Measurements from ENCODE around the gene PFKP.

Gene PFKP

GRCh38 chr10:3126249-3126648 lies 58.9 kb downstream of the PFKP start:
- TF ChIP-seq, protein P1, sequence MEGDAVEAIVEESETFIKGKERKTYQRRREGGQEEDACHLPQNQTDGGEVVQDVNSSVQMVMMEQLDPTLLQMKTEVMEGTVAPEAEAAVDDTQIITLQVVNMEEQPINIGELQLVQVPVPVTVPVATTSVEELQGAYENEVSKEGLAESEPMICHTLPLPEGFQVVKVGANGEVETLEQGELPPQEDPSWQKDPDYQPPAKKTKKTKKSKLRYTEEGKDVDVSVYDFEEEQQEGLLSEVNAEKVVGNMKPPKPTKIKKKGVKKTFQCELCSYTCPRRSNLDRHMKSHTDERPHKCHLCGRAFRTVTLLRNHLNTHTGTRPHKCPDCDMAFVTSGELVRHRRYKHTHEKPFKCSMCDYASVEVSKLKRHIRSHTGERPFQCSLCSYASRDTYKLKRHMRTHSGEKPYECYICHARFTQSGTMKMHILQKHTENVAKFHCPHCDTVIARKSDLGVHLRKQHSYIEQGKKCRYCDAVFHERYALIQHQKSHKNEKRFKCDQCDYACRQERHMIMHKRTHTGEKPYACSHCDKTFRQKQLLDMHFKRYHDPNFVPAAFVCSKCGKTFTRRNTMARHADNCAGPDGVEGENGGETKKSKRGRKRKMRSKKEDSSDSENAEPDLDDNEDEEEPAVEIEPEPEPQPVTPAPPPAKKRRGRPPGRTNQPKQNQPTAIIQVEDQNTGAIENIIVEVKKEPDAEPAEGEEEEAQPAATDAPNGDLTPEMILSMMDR (IDR thresholded peaks at IDR 0.05; ENCODE audit: low read depth, low read length, poor library complexity, severe bottlenecking), result no peak
- no peak for TF ChIP-seq EZH2phosphoT487 (IDR thresholded peaks at IDR 0.05; ENCODE audit: borderline replicate concordance, low read length)
- Histone ChIP-seq H3K9me3 (ENCODE audit: control insufficient read depth, insufficient read depth, low read length) (no peaks in the 10 kb centered on the region), H3K79me2 (ENCODE audit: control insufficient read depth, low read length) (no peaks in the 10 kb centered on the region), H3K4me3 (ENCODE audit: low read length) (no peak overlapping the region), H3K27me3 (ENCODE audit: control insufficient read depth, low read length) (no peaks in the 10 kb centered on the region), H3K27ac (ENCODE audit: low read depth, low read length) (no peak overlapping the region), H3F3A (ENCODE audit: control insufficient read depth, insufficient read depth) (no peaks in the 10 kb centered on the region), H3K4me1 (ENCODE audit: control insufficient read depth, low read length) (no peaks in the 10 kb centered on the region), H3K4me2 (ENCODE audit: low read length) (no peak overlapping the region), H4K20me1 (ENCODE audit: control insufficient read depth, insufficient read depth, low read depth, low read length) (0 out of 2 replicates have a peak, but pooled peaks cover 2% of the 10 kb centered on the region), H3K36me3 (ENCODE audit: control insufficient read depth, low read length) (peaks cover 91% of the 10 kb centered on the region), H3K9me2 (replicated peaks; ENCODE audit: control insufficient read depth, low read length) (no peaks in the 10 kb centered on the region)

- H3K4me1 ChIP-seq (ENCODE audit: control insufficient read depth, low read length), result no peaks in the 10 kb centered on the region
- no peaks in the 10 kb centered on the region for H3F3A ChIP-seq (ENCODE audit: control insufficient read depth, insufficient read depth)
- H3K9me2 ChIP-seq (replicated peaks; ENCODE audit: control insufficient read depth, low read length), result no peaks in the 10 kb centered on the region
- H3K36me3 ChIP-seq (ENCODE audit: control insufficient read depth, low read length), result peaks cover 92% of the 10 kb centered on the region
- no peaks in the 10 kb centered on the region for H3K79me2 ChIP-seq (ENCODE audit: control insufficient read depth, low read length)
- H3K27me3 ChIP-seq (ENCODE audit: control insufficient read depth, low read length), result no peaks in the 10 kb centered on the region
- H3K27ac ChIP-seq (ENCODE audit: low read depth, low read length), result no peak overlapping the region
- H3K4me2 ChIP-seq (ENCODE audit: low read length), result no peak overlapping the region
- no peak overlapping the region for H3K4me3 ChIP-seq (ENCODE audit: low read length)
- H3K9me3 ChIP-seq (ENCODE audit: control insufficient read depth, insufficient read depth, low read length), result no peaks in the 10 kb centered on the region
- TF ChIP-seq, protein P1 (IDR thresholded peaks at IDR 0.05; ENCODE audit: low read depth, low read length, poor library complexity, severe bottlenecking), result no peak
- TF ChIP-seq EZH2phosphoT487 (IDR thresholded peaks at IDR 0.05; ENCODE audit: borderline replicate concordance, low read length), result no peak
- H4K20me1 ChIP-seq (ENCODE audit: control insufficient read depth, insufficient read depth, low read depth, low read length), result 0 out of 2 replicates have a peak, but pooled peaks cover 2% of the 10 kb centered on the region
Observed at GRCh38 chr10:3126741-3127346, 59.5 kb downstream of the PFKP start.

GRCh38 chr10:3127921-3128320 lies 60.6 kb downstream of the PFKP start:
- Histone ChIP-seq H3K4me1 (ENCODE audit: control insufficient read depth, low read length) (no peaks in the 10 kb centered on the region), H3K79me2 (ENCODE audit: control insufficient read depth, low read length) (no peaks in the 10 kb centered on the region), H3K4me2 (ENCODE audit: low read length) (no peak overlapping the region), H3K36me3 (ENCODE audit: control insufficient read depth, low read length) (peaks cover 92% of the 10 kb centered on the region), H3K4me3 (ENCODE audit: low read length) (no peak overlapping the region), H4K20me1 (ENCODE audit: control insufficient read depth, insufficient read depth, low read depth, low read length) (0 out of 2 replicates have a peak, but pooled peaks cover 2% of the 10 kb centered on the region), H3F3A (ENCODE audit: control insufficient read depth, insufficient read depth) (no peaks in the 10 kb centered on the region), H3K27ac (ENCODE audit: low read depth, low read length) (no peak overlapping the region), H3K27me3 (ENCODE audit: control insufficient read depth, low read length) (no peaks in the 10 kb centered on the region), H3K9me2 (replicated peaks; ENCODE audit: control insufficient read depth, low read length) (no peaks in the 10 kb centered on the region), H3K9me3 (ENCODE audit: control insufficient read depth, insufficient read depth, low read length) (no peaks in the 10 kb centered on the region)
- TF ChIP-seq EZH2phosphoT487 (IDR thresholded peaks at IDR 0.05; ENCODE audit: borderline replicate concordance, low read length), result no peak
- TF ChIP-seq, protein P1 (IDR thresholded peaks at IDR 0.05; ENCODE audit: low read depth, low read length, poor library complexity, severe bottlenecking), result no peak

Measured in DOHH2 (cell line).